GM18868 (cell line): ENCODE results near the gene SLC12A1.

Experiments used
- ATAC-seq: cut with Tn5 transposase; IDR thresholded peaks from one replicate; pipeline ENCODE4 v1.9.1; 2021; ENCODE audit warnings: mild to moderate bottlenecking, moderate library complexity; ENCODE audit not compliant: unreplicated experiment

Gene SLC12A1

DNA sequence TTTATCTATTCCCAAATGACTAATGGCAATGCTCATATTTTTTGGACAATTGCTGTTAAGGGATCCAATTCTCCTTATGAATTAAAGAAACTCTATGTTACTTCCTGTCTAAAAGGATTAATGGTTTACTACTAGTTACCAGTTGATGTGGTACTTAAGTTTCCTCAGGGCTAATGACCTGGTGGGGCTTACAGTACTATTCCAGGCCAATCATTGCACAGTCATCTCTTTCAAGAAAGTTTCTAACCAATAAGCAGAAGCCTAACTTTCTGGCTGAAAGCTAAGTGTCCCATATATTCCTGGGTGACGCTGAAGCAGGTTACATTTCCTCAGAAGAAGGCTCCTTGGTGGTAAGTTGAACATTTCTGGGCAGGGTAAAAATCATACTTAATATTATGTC lies at the start of gene SLC12A1:
Gene SLC12A1 (plus strand): TSS at position 322 of the 400 bp plus-strand sequence. CDS start 1,418 bp downstream, outside the sequence.
- ATAC-seq: no peak

DNA sequence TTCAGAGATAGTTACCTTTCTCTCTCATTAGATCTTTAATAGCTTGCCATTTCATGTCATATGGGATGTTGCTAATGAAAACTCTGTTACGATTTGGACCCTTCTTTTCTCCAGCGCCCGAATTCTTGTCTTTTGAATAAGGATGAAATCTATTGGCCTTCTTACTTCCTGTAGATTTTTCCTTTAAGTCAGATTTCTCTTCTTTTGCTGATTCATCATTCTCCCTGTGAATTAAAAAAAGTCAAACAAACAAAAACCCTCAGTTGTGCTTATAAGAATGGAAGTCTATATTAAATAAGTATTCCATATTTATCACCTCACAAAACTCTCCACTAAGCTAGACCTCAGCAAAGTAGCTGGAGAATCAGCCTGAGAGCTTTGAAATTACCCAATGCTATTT lies 37.5 kb upstream of the SLC12A1 start:
- ATAC-seq: no peak

DNA sequence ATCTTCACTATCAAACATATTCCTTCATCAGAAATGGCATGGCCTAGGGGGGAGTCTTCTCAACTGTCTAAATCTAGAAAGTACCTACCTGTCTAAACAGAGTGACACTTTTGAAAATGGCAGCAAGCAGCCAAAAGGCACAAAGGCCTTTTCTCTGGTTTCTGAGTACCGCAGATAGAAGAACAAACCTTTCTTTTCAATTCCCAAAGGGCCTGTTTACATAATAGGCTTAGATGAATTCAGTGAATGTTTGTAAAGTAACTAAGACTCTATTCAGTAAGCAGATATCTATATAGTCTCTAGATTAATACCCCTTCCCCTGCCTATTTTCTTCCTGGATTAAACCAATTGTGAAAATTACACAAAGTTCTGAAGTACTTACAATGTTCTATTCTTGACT lies 35.1 kb upstream of the SLC12A1 start:
- no peak for ATAC-seq

DNA sequence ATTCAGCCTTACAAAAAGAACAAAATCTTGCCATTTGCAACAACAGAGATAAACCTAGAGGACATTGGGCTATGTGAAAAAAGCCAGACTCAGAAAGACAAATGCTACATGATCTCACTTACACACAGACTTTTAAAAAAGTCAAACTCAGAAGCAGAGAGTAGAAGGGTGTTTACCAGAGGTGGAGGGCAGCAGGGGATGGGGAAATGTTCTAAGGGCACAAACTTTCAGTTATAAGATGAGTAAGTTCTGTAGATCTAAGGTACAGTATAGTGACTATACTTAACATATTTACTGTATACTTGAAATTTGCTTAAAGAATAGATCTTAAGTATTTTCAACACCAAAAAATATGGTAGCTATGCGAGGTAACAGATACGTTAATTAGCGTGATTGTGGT lies 31.0 kb upstream of the SLC12A1 start:
- peak; percentile 38 for ATAC-seq

DNA sequence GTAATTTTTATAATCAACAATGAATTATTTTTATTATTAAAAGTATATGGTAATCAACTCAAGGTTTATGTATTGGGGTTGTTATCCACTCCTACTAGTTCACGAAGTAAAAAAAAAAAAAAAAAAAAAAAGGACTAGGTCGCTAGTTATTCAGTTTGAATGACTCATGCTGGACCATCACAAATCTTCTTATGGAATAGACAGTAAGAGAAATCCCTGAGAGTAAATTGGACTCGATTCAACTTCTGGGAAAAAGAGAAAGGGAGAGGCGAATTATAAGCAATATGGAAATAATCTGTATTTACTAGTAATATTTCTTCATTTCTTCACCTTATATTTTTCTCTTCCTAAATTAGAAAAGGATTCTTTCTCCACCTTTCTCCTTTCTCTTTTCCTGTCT lies 30.0 kb upstream of the SLC12A1 start:
- ATAC-seq: no peak

DNA sequence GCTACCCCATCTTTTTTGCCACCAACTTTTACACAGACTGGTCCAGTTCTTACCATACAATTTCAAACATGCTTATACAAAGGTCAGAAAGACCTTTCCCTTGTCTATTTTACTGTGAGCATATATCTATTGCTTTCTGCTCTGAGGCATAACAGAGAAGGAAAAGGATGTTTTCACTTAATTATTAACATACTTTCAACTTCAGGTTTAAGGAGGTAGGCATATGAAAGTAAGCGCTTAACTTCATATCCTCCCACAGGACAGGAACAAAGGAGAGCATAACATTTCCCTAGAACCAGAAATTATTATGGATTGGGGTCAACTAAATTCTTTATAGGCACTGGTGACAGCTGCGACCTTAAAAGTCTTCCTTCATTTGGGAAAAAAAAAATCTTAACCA lies 29.1 kb upstream of the SLC12A1 start:
- ATAC-seq: no peak

DNA sequence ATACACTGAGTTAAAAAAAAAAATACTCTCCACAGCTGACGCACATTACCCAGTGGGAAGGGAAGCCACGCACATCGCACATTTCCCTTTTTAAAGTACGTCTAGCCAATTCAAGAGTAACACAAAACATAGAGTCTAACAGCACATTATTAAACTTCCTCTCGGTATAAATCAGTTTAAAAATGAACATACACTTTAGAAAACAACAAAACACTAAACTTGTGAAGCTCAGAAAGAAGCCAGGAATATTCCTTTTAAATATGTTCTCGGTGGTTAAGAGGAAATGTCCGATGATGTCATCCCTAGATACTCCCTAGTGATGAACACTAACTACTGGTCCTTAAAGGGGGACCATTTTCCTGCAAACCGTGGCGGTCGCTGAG lies 28.7 kb upstream of the SLC12A1 start:
- peak; percentile 69 for ATAC-seq

DNA sequence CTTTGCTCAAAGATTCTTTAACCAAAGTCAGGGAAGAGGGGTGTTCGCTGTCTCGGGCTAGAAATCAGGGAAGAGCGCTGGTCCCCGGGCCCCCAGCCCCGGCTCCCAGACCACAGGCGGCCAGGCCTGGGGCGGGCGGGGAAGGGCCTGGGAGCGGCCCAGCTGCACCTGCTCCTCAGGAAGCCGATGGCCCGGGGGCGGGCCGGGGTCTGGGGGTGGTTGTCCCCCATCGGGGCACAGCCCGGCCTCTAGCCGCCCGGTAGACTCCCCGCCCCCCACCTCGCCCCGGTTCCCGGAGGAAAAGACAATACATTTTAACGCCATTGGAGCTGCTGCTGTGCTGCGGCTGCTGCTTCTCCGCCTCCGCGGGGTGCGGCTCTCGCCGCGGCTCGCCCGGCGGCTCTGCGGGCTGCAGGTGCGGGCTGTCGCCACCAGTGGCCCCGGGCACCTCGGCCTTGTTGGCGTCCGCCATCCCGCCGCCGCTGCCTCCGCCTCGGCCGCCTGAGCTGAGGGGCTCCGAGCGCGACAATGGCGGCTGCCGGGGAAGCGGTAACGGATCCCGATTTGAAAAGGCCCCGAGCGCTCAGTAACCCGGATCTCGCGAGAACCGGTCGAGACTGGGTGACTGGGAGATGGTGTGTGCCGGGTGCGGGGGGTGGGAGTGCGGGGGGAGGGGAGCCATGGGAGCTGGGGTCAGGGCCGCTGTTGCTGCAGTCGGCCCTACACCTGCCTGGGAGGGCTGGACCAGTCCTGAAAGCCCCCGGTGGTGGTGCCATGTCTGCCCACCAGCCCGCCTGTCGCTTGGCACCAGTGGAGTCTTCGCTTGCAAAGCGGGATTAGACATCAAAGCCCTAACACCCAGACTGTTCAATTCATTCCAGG lies 28.1 kb upstream of the SLC12A1 start, which contains the start of gene MYEF2:
Gene MYEF2 (minus strand): TSS at position 530 of the 882 bp plus-strand sequence. CDS start 58 bp downstream, at position 472.
- peak; percentile 85 for ATAC-seq

DNA sequence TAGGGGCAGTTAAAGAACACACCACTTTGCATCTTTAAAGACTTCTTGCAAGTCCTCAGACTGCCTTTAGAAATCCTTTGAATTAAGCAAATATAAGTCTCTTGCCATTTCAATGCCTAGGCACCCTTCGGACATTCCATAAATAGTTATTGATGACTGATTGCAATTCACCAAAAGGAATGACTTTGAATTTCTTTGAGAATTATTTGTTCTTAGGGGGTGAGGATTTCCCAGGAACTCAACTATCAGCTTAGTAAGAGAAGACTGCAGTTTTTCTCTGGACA lies 27.5 kb upstream of the SLC12A1 start:
- no peak for ATAC-seq

DNA sequence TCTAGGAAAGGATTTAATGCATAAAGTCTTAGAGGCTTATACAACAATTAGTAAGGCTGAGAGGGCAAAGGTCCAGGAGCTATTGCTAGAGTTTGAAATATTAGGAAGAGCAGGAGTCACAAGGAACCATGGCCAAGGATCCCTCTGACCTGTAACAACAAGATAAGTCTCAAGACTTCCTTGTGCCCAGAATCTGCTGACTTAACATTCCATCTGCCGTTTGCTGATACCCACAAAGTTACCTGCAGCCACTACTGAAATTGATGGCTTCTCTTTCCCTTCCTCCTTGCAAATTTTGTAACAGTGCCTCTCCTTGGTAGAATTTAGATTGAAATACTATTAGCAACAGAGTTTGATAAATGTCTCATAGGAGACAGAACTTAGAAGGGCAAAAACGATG lies 23.4 kb upstream of the SLC12A1 start:
- no peak for ATAC-seq

DNA sequence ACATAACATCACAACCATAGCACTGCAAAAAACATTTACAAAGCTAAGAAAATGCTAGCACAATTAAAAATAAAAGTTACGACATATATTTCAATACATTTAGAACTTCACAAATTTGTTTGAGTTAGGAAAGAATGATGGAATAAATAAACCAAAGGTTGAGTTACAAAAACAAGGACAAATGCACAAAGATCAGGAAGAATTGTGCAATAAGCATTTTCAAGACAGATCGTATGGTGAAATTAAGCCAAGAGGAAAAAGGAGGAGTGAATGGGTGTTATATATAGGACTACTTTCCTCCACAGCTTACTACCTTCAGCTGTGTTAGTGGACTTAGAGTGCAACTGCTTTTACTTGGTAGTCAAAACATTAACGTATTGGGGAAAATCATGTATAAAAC lies 20.6 kb upstream of the SLC12A1 start:
- ATAC-seq: no peak

DNA sequence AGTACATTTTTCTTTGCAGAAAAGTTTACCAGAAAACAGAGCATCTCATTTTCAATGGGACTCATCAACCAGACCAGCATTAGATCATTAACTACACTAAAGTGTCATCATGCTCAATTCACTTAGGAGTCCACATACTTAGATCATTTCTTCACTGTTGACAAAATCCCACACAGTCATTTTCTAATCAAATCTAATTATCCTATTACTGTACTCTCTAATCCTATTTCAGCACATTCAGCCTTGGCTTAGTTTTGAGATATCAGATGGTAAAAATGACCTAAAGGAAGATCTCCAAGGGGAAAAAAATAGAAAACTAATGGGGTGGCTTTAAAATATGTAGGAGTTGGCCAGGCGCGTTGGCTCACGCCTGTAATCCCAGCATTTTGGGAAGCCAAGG lies 19.8 kb upstream of the SLC12A1 start:
- no peak for ATAC-seq

DNA sequence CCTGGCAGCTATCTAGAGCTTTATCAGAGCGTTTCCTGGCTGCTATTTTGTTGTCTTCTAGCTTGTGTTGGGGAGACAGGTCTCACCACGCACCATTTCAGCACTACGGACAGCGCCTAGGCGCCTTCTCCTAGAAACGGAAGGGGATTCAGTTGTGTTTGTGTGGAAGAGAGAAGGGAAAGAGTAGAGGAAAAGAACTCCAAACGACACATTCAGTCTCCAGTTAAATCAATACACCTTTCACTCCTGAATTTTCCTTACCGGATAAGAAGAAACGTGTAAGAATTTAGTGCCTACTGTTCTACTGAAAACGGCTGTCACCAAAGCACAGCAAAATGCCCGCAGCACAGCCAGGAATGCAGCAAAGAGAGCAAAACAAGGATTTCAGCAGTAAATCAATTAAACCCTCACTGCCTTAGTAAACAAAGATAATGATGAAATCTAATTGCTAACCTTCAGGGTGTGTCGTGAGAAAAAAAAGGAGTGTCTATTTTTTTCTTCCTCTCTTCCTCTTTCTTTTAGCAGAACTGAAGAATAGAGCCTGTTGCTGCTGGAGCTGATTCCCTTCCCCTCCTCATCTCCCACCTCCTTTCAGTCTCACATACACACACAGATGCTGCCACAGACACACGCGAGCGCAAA lies 15.0 kb upstream of the SLC12A1 start:
- no peak for ATAC-seq

DNA sequence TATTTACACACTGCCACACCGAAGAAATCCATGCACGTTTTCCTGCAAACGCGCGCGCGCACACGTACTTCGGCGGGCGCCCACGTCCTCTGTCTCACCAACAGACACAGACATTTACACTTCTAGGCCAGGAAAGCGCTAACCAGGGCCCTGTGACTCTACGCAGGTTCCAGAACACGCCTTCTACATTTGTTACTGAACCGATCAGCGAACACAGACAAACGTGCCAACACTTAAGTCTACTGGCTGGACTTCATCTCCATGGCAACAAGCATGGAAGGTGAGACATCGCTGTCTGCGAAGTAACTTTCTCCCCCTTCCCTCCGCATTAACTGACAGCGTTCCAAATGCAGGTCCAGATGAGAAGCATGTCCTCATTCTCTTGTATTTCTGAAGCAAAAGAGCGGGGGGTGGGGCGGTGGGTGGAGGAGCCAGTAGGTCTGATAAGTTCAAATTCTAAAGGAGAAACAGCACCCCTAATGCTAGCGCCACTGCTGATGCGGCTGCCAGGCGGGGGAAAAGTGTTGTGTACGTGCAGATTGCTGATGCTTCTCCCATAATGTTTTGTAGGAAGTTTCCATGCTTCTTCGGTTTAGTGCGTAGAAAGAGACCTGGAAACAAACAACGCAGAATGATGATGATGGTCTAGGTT lies 14.4 kb upstream of the SLC12A1 start, which contains the start of gene CTXN2:
Gene CTXN2 (plus strand): TSS at position 92 of the 652 bp plus-strand sequence. CDS start 9,636 bp downstream, outside the sequence.
- ATAC-seq: no peak

DNA sequence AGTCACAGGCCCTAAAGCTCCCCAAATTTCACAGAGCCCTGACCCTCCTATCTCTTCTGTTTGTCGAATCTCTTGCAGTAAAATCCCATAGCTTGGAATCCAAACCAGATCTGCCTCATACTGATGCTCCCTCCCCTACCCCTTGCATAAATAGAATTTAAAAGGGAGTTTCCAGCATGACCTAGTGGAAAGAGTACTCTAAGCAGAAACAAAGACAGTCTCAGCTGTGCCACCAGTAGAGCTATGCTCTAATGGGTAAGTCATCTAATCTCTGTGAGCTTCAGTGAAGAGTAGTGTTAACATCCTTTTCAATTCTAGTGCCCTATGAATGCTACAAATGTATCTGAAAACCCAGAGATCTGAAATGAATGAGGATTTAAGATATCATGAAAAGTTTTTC lies 4.0 kb upstream of the SLC12A1 start:
- no peak for ATAC-seq

DNA sequence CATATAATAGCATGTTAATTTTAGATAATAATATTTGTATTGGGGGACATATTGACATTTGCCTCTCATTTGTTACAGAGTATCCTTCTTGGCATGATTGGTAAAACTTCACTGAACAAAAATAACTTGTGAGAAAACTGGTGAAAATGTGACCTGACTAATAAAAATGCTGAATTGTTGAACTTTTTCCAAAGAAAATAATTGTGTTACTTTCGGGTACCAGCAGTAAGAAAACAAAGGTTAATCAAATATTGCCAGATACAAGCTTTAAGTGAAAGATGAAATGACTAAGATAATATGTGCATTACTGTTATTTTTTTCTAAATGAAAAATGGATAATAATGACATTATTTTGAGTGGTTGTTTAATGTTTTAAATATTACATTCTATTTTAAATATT lies 15.2 kb downstream of the SLC12A1 start:
- ATAC-seq: no peak

DNA sequence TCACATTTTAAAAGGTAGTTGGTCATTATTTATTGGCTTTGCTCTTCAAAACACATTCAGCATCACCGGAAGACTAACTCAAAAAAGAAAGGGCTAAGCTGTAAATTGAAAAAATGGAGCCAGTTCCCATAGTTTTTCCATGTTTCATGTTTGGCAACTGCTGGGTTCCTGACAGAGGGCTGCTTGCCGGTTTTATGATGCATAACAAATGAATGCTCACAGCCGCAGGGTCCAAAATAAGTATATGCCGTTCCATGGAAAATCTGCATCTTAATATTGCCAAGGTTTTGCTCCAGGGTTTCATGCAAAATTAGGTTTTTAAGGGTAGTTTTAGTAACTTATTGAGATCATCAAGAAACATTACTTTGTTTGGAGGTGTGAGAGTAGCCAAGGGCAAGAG lies 15.8 kb downstream of the SLC12A1 start:
- ATAC-seq: no peak

DNA sequence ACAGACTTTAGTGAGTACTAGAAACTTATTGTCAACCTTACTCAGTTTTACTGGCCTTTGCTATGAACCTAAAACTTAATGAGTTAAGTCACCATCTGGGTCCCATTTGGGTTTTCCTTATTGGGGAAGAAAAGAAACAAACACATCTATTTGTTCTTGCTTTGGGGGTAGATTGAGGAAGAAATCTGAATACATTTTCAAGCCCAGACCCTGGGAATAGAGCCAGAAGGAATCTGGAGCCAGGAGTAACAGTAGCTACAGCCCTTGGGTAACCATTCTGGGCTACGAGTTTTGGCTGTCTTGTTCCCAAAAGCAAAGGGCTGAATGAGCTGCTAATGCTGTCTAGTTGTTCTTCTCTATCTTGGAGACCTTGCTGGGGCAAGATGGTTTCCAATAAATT lies 16.5 kb downstream of the SLC12A1 start:
- ATAC-seq: no peak

DNA sequence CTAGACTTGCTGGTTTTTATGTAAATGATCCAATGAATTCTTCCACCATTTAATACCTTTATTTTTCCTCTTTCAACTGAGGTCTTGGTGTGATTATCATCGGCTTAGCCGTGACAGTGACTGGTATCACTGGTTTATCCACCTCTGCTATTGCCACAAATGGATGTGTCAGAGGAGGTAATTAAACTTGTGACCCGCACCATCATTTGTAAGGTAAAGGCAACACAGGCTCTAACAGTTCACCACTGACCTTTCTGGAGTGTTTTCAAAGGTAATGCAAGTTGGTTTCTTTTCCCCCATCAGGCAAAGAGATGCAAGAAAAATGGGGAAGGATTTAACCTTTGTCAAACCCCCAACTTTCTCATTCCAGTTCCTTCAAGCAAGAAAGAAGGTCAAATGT lies 19.7 kb downstream of the SLC12A1 start:
- ATAC-seq: no peak

DNA sequence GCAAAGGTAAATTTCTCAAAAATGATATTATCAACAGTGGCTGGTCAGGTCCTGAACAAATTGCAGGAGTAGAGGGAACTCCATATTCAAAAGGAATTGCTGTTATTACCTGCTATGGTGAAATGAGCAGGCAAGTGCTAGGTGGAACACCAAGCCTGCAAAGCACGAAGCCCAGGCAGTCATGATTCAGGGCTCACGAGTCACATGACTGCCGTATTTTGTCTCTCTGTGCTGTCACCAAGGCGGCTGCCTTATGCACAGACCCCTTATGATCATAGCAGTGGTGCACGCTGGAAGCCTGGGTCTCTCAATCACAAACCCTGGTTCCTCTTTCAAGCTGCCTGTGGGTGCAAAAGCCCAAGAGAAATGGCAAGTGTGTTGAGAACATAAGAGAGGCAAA lies 24.4 kb downstream of the SLC12A1 start:
- no peak for ATAC-seq

DNA sequence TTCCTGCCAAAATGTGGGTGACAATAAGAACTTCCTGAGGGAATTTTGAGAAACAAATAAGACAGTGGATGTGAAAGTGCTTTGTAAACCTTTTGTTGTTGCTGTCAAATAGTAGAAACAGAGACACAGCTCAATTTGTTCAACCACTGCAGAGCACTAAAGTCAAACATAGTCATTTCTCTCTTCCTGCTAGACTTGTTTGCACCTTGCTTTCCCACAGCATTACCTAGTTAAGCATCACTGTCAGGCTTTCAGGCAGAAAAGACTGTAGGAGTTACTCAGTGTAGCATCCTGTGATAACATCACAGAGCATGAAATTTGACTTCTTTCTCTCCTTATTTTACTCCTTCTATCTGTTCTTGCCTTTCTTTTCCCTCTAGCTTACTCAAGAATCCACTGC lies 27.1 kb downstream of the SLC12A1 start:
- no peak for ATAC-seq

DNA sequence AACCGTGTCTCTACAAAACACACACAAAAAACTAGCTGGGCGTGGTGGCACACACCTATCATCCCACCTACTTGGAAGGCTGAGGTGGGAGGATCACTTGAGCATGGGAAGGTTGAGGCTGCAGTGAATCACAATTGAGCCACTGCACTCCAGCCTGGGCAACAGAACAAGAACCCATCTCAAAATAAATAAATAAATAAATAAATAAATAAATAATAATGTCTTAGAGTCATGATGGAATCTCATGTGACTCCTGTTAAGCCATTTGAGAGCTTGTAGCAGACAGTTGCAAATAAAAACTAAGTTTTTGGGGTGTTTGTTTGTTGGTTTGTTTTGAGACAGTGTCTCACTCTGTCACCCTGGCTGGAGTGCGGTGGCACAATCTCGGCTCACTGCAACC lies 33.2 kb downstream of the SLC12A1 start:
- no peak for ATAC-seq
